Measurements from ENCODE around the gene GFRA1.

- TF ChIP-seq CTCF (IDR thresholded peaks at IDR 0.05; ENCODE audit: low read length) (no peak), EZH2 (IDR thresholded peaks at IDR 0.05; ENCODE audit: borderline replicate concordance, low read length) (no peak)
Measured at GRCh38 chr10:116210588-116211346, 62.2 kb downstream of the GFRA1 start.

Data from OCI-LY1 (cell line).